Breast epithelium (tissue), 4 donors: ENCODE results near the gene CRYM. TPM values are rescaled to one million over a fixed set of nuclear protein-coding genes. Genes with fewer than 3 reads are reported as not detected.

ENCODE experiments used
- DNase-seq, 2 donors: peaks; one replicate each; pipeline ENCODE4 v3.0.0-alpha.2; 2019; ENCODE audit warnings: low spot score in 2 of 2
- H3K27ac ChIP-seq, 2 donors: fragments of 200-600 bp; sonication (generic) in 1 of 2; one replicate each; pipeline ENCODE4 v1.5.1; 2016 to 2019; ENCODE audit warnings: mild to moderate bottlenecking in 1 of 2
- H3K27me3 ChIP-seq, 2 donors: fragments of 200-600 bp; sonication (generic) in 1 of 2; one replicate each; pipeline versions ENCODE4 v1.5.1 to v1.6.0; 2017 to 2019; ENCODE audit warnings: control low read depth in 1 of 2, mild to moderate bottlenecking in 1 of 2
- H3K36me3 ChIP-seq: fragments of 200-600 bp; one replicate; pipeline ENCODE4 v1.5.1; 2019
- H3K4me1 ChIP-seq, 2 donors: fragments of 200-600 bp; sonication (generic); one replicate each; pipeline ENCODE4 v1.5.1; 2016 to 2019; ENCODE audit warnings: control low read depth in 1 of 2
- H3K4me3 ChIP-seq, 3 donors: fragments of 200-600 bp; sonication (generic); 1 replicate in 2 of 3; 2 replicates in 1 of 3; pipeline ENCODE4 v1.5.1; 2016 to 2019; ENCODE audit warnings: mild to moderate bottlenecking in 3 of 3, moderate library complexity in 2 of 3
- H3K9me3 ChIP-seq, 2 donors: fragments of 200-600 bp; sonication (generic) in 1 of 2; one replicate each; pipeline ENCODE4 v1.5.1; 2016 to 2019; ENCODE audit warnings: control low read depth in 1 of 2
- CTCF ChIP-seq, 3 donors: fragments of 450-650 bp; IDR thresholded peaks; one replicate each; pipeline ENCODE4 v1.5.1; 2016 to 2017; ENCODE audit warnings: antibody characterized with exemption in 3 of 3, mild to moderate bottlenecking in 3 of 3, moderate library complexity in 3 of 3
- POLR2A ChIP-seq: fragments of 450-650 bp; IDR thresholded peaks from one replicate; pipeline ENCODE4 v1.6.1; 2016; ENCODE audit warnings: antibody characterized with exemption, mild to moderate bottlenecking, moderate library complexity
- POLR2AphosphoS5 ChIP-seq, 3 donors: sonication (generic); formaldehyde crosslinking; IDR thresholded peaks; one replicate each; pipeline ENCODE4 v1.6.1; 2017; ENCODE audit warnings: antibody characterized with exemption in 3 of 3
- intact Hi-C: fragments of 100-400 bp; cut with DNase I; formaldehyde crosslinking; loops from one replicate; pipeline ENCODE4 v1.15.1; 2023; ENCODE audit warnings: low total_unique reads
- total RNA-seq, 3 donors: library from RNA; depleted of rRNA; stranded (reverse); fragments of >200 nt; gene quantifications; one replicate each; pipeline ENCODE4 v1.1.0, GENCODE V29; 2016

Gene CRYM
- total RNA-seq, 3 donors from 2014 or later, result 0.98 to 5.0 (median 2.6) TPM

- H3K4me3 ChIP-seq, result no peak overlapping the region
- intact Hi-C loops, result no loop called here
- no peak for TF ChIP-seq POLR2A
- TF ChIP-seq POLR2AphosphoS5 (IDR thresholded peaks at IDR 0.05), result no peak
- no peak for TF ChIP-seq CTCF (IDR thresholded peaks at IDR 0.05)
- no peak for DNase-seq
- H3K36me3 ChIP-seq, result no peaks in the 10 kb centered on the region
- no peaks in the 10 kb centered on the region for H3K9me3 ChIP-seq
- H3K4me1 ChIP-seq, result no peaks in the 10 kb centered on the region
- no peak overlapping the region for H3K27ac ChIP-seq
- no peaks in the 10 kb centered on the region for H3K27me3 ChIP-seq
Measured at GRCh38 chr16:21242756-21243155, 35.3 kb downstream of the CRYM start.

GRCh38 chr16:21239646-21240045 lies 38.4 kb downstream of the CRYM start:
- intact Hi-C loops, result no loop called here
- no peak for DNase-seq
- H3K9me3 ChIP-seq, result no peaks in the 10 kb centered on the region
- no peak for TF ChIP-seq POLR2A
- no peaks in the 10 kb centered on the region for H3K4me1 ChIP-seq
- no peaks in the 10 kb centered on the region for H3K27me3 ChIP-seq
- no peaks in the 10 kb centered on the region for H3K36me3 ChIP-seq
- H3K4me3 ChIP-seq, result no peak overlapping the region
- H3K27ac ChIP-seq, result no peak overlapping the region

- Histone ChIP-seq H3K27ac (no peak overlapping the region), H3K4me3 (no peak overlapping the region), H3K4me1 (no peaks in the 10 kb centered on the region), H3K36me3 (no peaks in the 10 kb centered on the region), H3K9me3 (no peaks in the 10 kb centered on the region), H3K27me3 (no peaks in the 10 kb centered on the region)
- intact Hi-C loops, result no loop called here
- TF ChIP-seq CTCF (IDR thresholded peaks at IDR 0.05) (no peak), POLR2AphosphoS5 (IDR thresholded peaks at IDR 0.05) (no peak), POLR2A (no peak)
- DNase-seq, result no peak
Measured at GRCh38 chr16:21236831-21237230, 41.3 kb downstream of the CRYM start.

GRCh38 chr16:21235199-21235585 lies 42.9 kb downstream of the CRYM start:
- Histone ChIP-seq H3K27me3 (no peaks in the 10 kb centered on the region), H3K4me1 (no peaks in the 10 kb centered on the region), H3K36me3 (no peaks in the 10 kb centered on the region), H3K4me3 (no peak overlapping the region), H3K27ac (no peak overlapping the region), H3K9me3 (no peaks in the 10 kb centered on the region)
- TF ChIP-seq CTCF (IDR thresholded peaks at IDR 0.05), result no peak
- TF ChIP-seq POLR2AphosphoS5 (IDR thresholded peaks at IDR 0.05), result no peak
- TF ChIP-seq POLR2A, result no peak
- DNase-seq, result no peak
- intact Hi-C loops, result no loop called here

- Histone ChIP-seq H3K9me3 (no peaks in the 10 kb centered on the region), H3K36me3 (no peaks in the 10 kb centered on the region), H3K4me3 (no peak within 1 kb of the TSS), H3K4me1 (no peaks in the 10 kb centered on the region), H3K27me3 (no peaks in the 10 kb centered on the region), H3K27ac (no peak within 1 kb of the TSS)
- TF ChIP-seq POLR2A (no peak), CTCF (IDR thresholded peaks at IDR 0.05) (no peak)
- DNase-seq, result no peak
- intact Hi-C loops, result no loop called here
Measured at GRCh38 chr16:21233521-21234150, 44.5 kb downstream of the CRYM start, which contains the start of gene ANKS4B. ANKS4B (plus strand) TSS chr16:21233699; CDS start chr16:21233738, 39 bp downstream.
